B cell (primary cell): Measurements from ENCODE around the gene RNASEH2C. TPM values are rescaled to one million over a fixed set of nuclear protein-coding genes. Genes with fewer than 3 reads are reported as not detected.
A peak's percentile ranks its signal among the peaks of the same experiment; 100 is the strongest.
"Not testable (repeated sequence)": the region's sequence is repeated elsewhere in the genome, so short reads cannot be mapped to it uniquely, and the experiment has no call there.

Source experiments
- ATAC-seq: fragments of 200-7000 bp; cut with Tn5 transposase; one replicate; pipeline ENCODE4 v1.10.0; 2021; ENCODE audit warnings: low read depth, mild to moderate bottlenecking, moderate number of reproducible peaks, moderate library complexity
- CTCF ChIA-PET: fragments of 350-600 bp; sonication (Branson Sonifier 250); formaldehyde crosslinking; loops from one replicate; lab custom pipeline; 2021; ENCODE audit warnings: antibody characterized with exemption, inconsistent platforms; lab: Charles Lee
- POLR2A ChIA-PET: fragments of 350-600 bp; sonication (Branson Sonifier 250); formaldehyde crosslinking; loops from one replicate; lab custom pipeline; 2021; ENCODE audit warnings: antibody characterized with exemption; lab: Charles Lee
- DNase-seq: peaks from one replicate; pipeline ENCODE4 v3.0.0; 2013
- H2AFZ ChIP-seq: 2 replicates; pipeline ENCODE4 v1.6.1; 2012; ENCODE audit warnings: mild to moderate bottlenecking, low read depth, low read length; ENCODE audit not compliant: insufficient read depth, poor library complexity, severe bottlenecking
- H3K27ac ChIP-seq, 2 donors: 1 replicate in 1 of 2; 2 replicates in 1 of 2; pipeline ENCODE4 v1.5.1; 2012 to 2013; ENCODE audit warnings: low read length in 2 of 2, mild to moderate bottlenecking in 2 of 2, moderate library complexity in 1 of 2
- H3K27me3 ChIP-seq, 4 experiments: fragments of 200-600 bp in 1 of 4; sonication (generic) in 1 of 4; replicated peaks in 1 of 4; 1 replicate in 2 of 4; 2 replicates in 2 of 4; pipeline versions ENCODE4 v1.6.1 to v1.7.0; 2013 to 2016; ENCODE audit warnings: low read length in 3 of 4, mild to moderate bottlenecking in 2 of 4, mixed read lengths in 1 of 4, moderate library complexity in 1 of 4; ENCODE audit not compliant: insufficient read depth in 4 of 4, control insufficient read depth in 3 of 4; ENCODE audit errors: control extremely low read depth in 1 of 4
- H3K36me3 ChIP-seq, 2 experiments: replicated peaks in 1 of 2; 1 replicate in 1 of 2; 2 replicates in 1 of 2; pipeline versions ENCODE4 v1.6.1 to v1.7.1; 2013; ENCODE audit warnings: low read length in 1 of 2; ENCODE audit not compliant: insufficient read depth in 2 of 2, control insufficient read depth in 1 of 2; ENCODE audit errors: control extremely low read depth in 1 of 2, extremely low read depth in 1 of 2
- H3K4me1 ChIP-seq, 2 donors: fragments of 200-600 bp in 1 of 2; sonication (generic) in 1 of 2; 1 replicate in 1 of 2; 2 replicates in 1 of 2; pipeline versions ENCODE4 v1.5.1 to v1.6.1; 2013 to 2017; ENCODE audit warnings: low read length in 2 of 2; ENCODE audit not compliant: control insufficient read depth in 2 of 2, insufficient read depth in 2 of 2
- H3K4me2 ChIP-seq: replicated peaks from 2 replicates; pipeline ENCODE3; 2012; ENCODE audit warnings: mild to moderate bottlenecking, low read depth, low read length; ENCODE audit not compliant: poor library complexity, severe bottlenecking
- H3K4me3 ChIP-seq, 5 experiments: fragments of 200-600 bp in 1 of 5; sonication (generic) in 1 of 5; 1 replicate in 3 of 5; 2 replicates in 2 of 5; pipeline versions ENCODE4 v1.5.1 to v1.7.0; 2011 to 2016; ENCODE audit warnings: low read length in 4 of 5, mild to moderate bottlenecking in 4 of 5, low read depth in 2 of 5, control low read depth in 1 of 5, moderate library complexity in 1 of 5; ENCODE audit not compliant: insufficient read depth in 1 of 5; ENCODE audit errors: control extremely low read depth in 1 of 5, extremely low read depth in 1 of 5
- H3K79me2 ChIP-seq: fragments of 200-600 bp; sonication (generic); one replicate; pipeline ENCODE4 v1.6.0; 2016; ENCODE audit warnings: low read length; ENCODE audit not compliant: control insufficient read depth, insufficient read depth
- H3K9ac ChIP-seq: fragments of 200-600 bp; sonication (generic); 2 replicates; pipeline ENCODE4 v1.6.1; 2017; ENCODE audit warnings: mild to moderate bottlenecking, low read length, moderate library complexity
- H3K9me3 ChIP-seq, 3 donors: one replicate each; pipeline versions ENCODE4 v1.6.1 to v1.7.1; 2013; ENCODE audit warnings: low read length in 2 of 3; ENCODE audit not compliant: control insufficient read depth in 2 of 3, insufficient read depth in 1 of 3; ENCODE audit errors: control extremely low read depth in 1 of 3
- H4K20me1 ChIP-seq: 2 replicates; pipeline ENCODE4 v1.6.0; 2012; ENCODE audit warnings: mild to moderate bottlenecking, low read length; ENCODE audit not compliant: insufficient read depth, control insufficient read depth, poor library complexity, severe bottlenecking
- H3K27ac Mint-ChIP-seq: one replicate; pipeline ENCODE4 v1.8.0; 2021; ENCODE audit warnings: mixed read lengths
- H3K27me3 Mint-ChIP-seq: one replicate; pipeline ENCODE4 v1.8.0; 2021; ENCODE audit warnings: mixed read lengths
- H3K4me1 Mint-ChIP-seq: one replicate; pipeline ENCODE4 v1.8.0; 2021; ENCODE audit warnings: mixed read lengths
- H3K4me3 Mint-ChIP-seq: one replicate; pipeline ENCODE4 v1.8.0; 2021; ENCODE audit warnings: mixed read lengths
- H3K9me3 Mint-ChIP-seq: one replicate; pipeline ENCODE4 v1.8.0; 2022; ENCODE audit warnings: mixed read lengths; ENCODE audit not compliant: insufficient read depth
- EZH2 ChIP-seq: IDR thresholded peaks from 2 replicates; pipeline ENCODE4 v1.6.1; 2012; ENCODE audit warnings: borderline replicate concordance, low read depth, mild to moderate bottlenecking, moderate library complexity, low read length; ENCODE audit not compliant: insufficient read depth, poor library complexity, severe bottlenecking
- WGBS: methylation state at CpG from one replicate; pipeline ENCODE4 v1.1.5; 2013; ENCODE audit warnings: missing lambda C conversion rate; ENCODE audit not compliant: insufficient coverage; 5-methylcytosine and 5-hydroxymethylcytosine counted together
- intact Hi-C: fragments of 100-400 bp; cut with micrococcal nuclease; formaldehyde crosslinking; loops from one replicate; pipeline ENCODE4 v1.10.0; 2022
- polyA plus RNA-seq: library from polyadenylated mRNA; depleted of rRNA; stranded (reverse); fragments of >200 nt; gene quantifications from 2 replicates; pipeline ENCODE4 v1.2.3, GENCODE V29; 2012
- total RNA-seq, 2 donors: library from RNA; stranded (reverse); fragments of 120-200 nt in 1 of 2; gene quantifications; 1 replicate in 1 of 2; 2 replicates in 1 of 2; pipeline versions ENCODE4 v1.2.3 to v1.2.4, GENCODE V29; 2013 to 2022
- TF ChIP-seq, protein P1 (sequence below): fragments of 200-600 bp; IDR thresholded peaks from one replicate; pipeline ENCODE4 v1.8.0; 2022; ENCODE audit warnings: antibody characterized with exemption, mild to moderate bottlenecking

RNASEH2C gene
- total and polyA plus RNA-seq, 2 donors (not counting 1 experiment from before 2014, with no cell fraction given), result 75.3 to 95.0 TPM

GRCh38 chr11:65709661-65710060, 10.9 kb downstream of the RNASEH2C start:
- POLR2A ChIA-PET, result interaction anchor here (0.6 kb wide), 1 partner anchor 95 kb away, joined by 3 read pairs; the partner anchor contains the start of gene MAP3K11
- Histone ChIP-seq H3K9ac (no peak overlapping the region), H3K4me2 (no peak overlapping the region), H3K4me1 (peaks cover 14 to 22% of the 10 kb centered on the region in 2 donors), H4K20me1 (peaks cover 10% of the 10 kb centered on the region), H3K4me3 (no peak overlapping the region), H3K27me3 (no peaks in the 10 kb centered on the region), H3K9me3 (no peaks in the 10 kb centered on the region), H2AFZ (no peak overlapping the region), H3K79me2 (peaks cover 19% of the 10 kb centered on the region), H3K36me3 (peaks cover 0 to 19% of the 10 kb centered on the region in 2 experiments), H3K27ac (no peak overlapping the region)
- TF ChIP-seq, protein P1, sequence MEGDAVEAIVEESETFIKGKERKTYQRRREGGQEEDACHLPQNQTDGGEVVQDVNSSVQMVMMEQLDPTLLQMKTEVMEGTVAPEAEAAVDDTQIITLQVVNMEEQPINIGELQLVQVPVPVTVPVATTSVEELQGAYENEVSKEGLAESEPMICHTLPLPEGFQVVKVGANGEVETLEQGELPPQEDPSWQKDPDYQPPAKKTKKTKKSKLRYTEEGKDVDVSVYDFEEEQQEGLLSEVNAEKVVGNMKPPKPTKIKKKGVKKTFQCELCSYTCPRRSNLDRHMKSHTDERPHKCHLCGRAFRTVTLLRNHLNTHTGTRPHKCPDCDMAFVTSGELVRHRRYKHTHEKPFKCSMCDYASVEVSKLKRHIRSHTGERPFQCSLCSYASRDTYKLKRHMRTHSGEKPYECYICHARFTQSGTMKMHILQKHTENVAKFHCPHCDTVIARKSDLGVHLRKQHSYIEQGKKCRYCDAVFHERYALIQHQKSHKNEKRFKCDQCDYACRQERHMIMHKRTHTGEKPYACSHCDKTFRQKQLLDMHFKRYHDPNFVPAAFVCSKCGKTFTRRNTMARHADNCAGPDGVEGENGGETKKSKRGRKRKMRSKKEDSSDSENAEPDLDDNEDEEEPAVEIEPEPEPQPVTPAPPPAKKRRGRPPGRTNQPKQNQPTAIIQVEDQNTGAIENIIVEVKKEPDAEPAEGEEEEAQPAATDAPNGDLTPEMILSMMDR, result no peak
- no peak for TF ChIP-seq EZH2
- CTCF ChIA-PET, result interaction anchor here (0.7 to 1.5 kb wide), 4 partner anchors 10 to 108 kb away, joined by 3 to 5 read pairs (median 4); partner anchors contain the start of gene AP5B1
- peaks cover 34% of the 10 kb centered on the region for H3K4me1 Mint-ChIP-seq
- DNase-seq (no peak), ATAC-seq (no peak)
- H3K4me3 Mint-ChIP-seq, result no peak overlapping the region
- no peaks in the 10 kb centered on the region for H3K9me3 Mint-ChIP-seq
- 93% methylated on average over 7 of the region's 8 CpGs for whole genome bisulfite sequencing
- H3K27me3 Mint-ChIP-seq, result no peaks in the 10 kb centered on the region
- intact Hi-C loops, result loop anchor here (5.0 kb wide), 1 partner anchor 558 kb away; the partner anchor contains the start of gene RAB1B
- no peak overlapping the region for H3K27ac Mint-ChIP-seq

GRCh38 chr11:65708451-65708850, 12.1 kb downstream of the RNASEH2C start:
- POLR2A ChIA-PET, result interaction anchor here (1.1 kb wide), 1 partner anchor 12 kb away, joined by 3 read pairs; the partner anchor contains the start of gene RNASEH2C
- DNase-seq (no peak), ATAC-seq (no peak)
- Mint-ChIP-seq H3K4me1 (peaks cover 26% of the 10 kb centered on the region), H3K4me3 (no peak overlapping the region), H3K9me3 (no peaks in the 10 kb centered on the region), H3K27me3 (no peaks in the 10 kb centered on the region), H3K27ac (no peak overlapping the region)
- H3K4me2 ChIP-seq, result no peak overlapping the region
- peaks cover 5% of the 10 kb centered on the region for H4K20me1 ChIP-seq
- intact Hi-C loops, result no loop called here
- H2AFZ ChIP-seq, result no peak overlapping the region
- peaks cover 0 to 7% of the 10 kb centered on the region in 2 experiments for H3K36me3 ChIP-seq
- CTCF ChIA-PET, result interaction anchor here (1.3 to 1.5 kb wide), 4 partner anchors 11 to 336 kb away, joined by 3 to 5 read pairs (median 4); partner anchors contain the start of gene AP5B1
- 100% methylated on average over 3 of the region's 5 CpGs for WGBS
- H3K9ac ChIP-seq, result no peak overlapping the region
- TF ChIP-seq EZH2, result no peak
- TF ChIP-seq, protein P1, result no peak
- peaks cover 12% of the 10 kb centered on the region for H3K79me2 ChIP-seq
- no peak overlapping the region for H3K4me3 ChIP-seq
- peaks cover 14 to 22% of the 10 kb centered on the region in 2 donors for H3K4me1 ChIP-seq
- H3K27ac ChIP-seq, result no peak overlapping the region
- no peaks in the 10 kb centered on the region for H3K27me3 ChIP-seq
- H3K9me3 ChIP-seq, result no peaks in the 10 kb centered on the region

- ChIA-PET POLR2A (interaction anchor here (0.5 kb wide), 1 partner anchor 31 kb away, joined by 4 read pairs; no protein-coding TSS in a partner anchor), CTCF (interaction anchor here (1.2 to 3.9 kb wide), 3 partner anchors 106 to 338 kb away, joined by 3 to 22 read pairs (median 4); no protein-coding TSS in a partner anchor)
- H3K9me3 Mint-ChIP-seq, H3K9ac ChIP-seq, H3K36me3 ChIP-seq, DNase-seq, H2AFZ ChIP-seq, ATAC-seq, H4K20me1 ChIP-seq, H3K4me2 ChIP-seq, H3K27ac ChIP-seq, H3K9me3 ChIP-seq, H3K79me2 ChIP-seq, H3K27me3 ChIP-seq, H3K27me3 Mint-ChIP-seq, H3K4me3 ChIP-seq: not testable (repeated sequence)
- H3K4me1 Mint-ChIP-seq, result peaks cover 18% of the 10 kb centered on the region
- peak overlapping the region; percentile 50 for H3K27ac Mint-ChIP-seq
- H3K4me3 Mint-ChIP-seq, result peak overlapping the region; percentile 78
- peaks cover 8 to 12% of the 10 kb centered on the region in 2 donors for H3K4me1 ChIP-seq
- WGBS, result 93% methylated on average over 5 of the region's 12 CpGs
- intact Hi-C loops, result loop anchor here (2.0 kb wide), 1 partner anchor 44 kb away; the partner anchor contains the start of gene RELA
These were observed 13.6 kb downstream of the RNASEH2C start for GRCh38 chr11:65707002-65707401.
